Measurements from ENCODE around the gene MICAL3.

DNA sequence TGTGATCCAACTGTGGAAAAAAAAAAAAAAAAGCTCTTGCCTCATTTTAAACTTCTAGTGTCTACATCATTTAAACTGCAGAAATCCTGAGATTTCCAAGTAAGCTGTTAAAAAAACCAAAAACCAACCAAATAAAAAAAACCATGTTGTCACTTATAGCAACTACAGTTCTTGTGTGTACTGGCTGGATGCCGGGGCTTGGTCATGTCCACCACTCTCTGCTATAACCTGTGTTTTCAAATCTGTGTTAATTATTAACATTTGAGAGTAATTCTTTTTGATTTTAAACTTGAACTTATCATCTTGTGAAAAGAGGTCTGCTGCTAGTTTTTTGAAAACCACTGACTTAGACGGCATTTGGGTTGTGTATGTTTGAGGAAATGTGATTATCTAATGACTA is 217.9 kb downstream of the MICAL3 start:
- TF ChIP-seq, protein P1, sequence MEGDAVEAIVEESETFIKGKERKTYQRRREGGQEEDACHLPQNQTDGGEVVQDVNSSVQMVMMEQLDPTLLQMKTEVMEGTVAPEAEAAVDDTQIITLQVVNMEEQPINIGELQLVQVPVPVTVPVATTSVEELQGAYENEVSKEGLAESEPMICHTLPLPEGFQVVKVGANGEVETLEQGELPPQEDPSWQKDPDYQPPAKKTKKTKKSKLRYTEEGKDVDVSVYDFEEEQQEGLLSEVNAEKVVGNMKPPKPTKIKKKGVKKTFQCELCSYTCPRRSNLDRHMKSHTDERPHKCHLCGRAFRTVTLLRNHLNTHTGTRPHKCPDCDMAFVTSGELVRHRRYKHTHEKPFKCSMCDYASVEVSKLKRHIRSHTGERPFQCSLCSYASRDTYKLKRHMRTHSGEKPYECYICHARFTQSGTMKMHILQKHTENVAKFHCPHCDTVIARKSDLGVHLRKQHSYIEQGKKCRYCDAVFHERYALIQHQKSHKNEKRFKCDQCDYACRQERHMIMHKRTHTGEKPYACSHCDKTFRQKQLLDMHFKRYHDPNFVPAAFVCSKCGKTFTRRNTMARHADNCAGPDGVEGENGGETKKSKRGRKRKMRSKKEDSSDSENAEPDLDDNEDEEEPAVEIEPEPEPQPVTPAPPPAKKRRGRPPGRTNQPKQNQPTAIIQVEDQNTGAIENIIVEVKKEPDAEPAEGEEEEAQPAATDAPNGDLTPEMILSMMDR (IDR thresholded peaks at IDR 0.05), result no peak
- no peak for TF ChIP-seq POLR2A (IDR thresholded peaks at IDR 0.05)
